ENCODE measurements around the gene MYBPHL. TPM values are rescaled to one million over a fixed set of nuclear protein-coding genes. Genes with fewer than 3 reads are reported as not detected.
"Not testable (repeated sequence)": the region's sequence is repeated elsewhere in the genome, so short reads cannot be mapped to it uniquely, and the experiment has no call there.

MYBPHL gene
- total RNA-seq, 1 donor from 2014 or later: 0.29 TPM

DNA sequence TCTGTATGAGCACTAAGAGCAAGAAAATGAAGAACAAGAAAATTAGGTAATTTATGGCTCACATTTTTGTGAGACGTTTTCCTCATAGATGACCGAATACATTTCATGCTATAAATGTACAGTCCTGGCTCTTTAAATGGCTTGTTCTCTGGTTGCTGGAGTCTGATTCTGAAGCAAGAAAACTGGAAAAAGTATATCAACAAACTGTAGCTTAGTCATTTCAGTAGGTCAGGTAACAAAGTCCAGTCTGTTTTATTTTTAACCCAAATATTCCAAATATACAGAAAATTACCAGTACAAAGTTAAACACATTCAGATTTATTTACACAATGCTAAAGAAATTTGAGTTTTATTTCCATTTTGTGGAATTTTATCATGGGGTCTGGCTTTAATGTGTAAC, 2.5 kb upstream of the MYBPHL start:
- Mint-ChIP-seq H3K27ac (no peak overlapping the region), H3K4me1 (ENCODE audit: low read depth) (peaks cover 17% of the 10 kb centered on the region)

DNA sequence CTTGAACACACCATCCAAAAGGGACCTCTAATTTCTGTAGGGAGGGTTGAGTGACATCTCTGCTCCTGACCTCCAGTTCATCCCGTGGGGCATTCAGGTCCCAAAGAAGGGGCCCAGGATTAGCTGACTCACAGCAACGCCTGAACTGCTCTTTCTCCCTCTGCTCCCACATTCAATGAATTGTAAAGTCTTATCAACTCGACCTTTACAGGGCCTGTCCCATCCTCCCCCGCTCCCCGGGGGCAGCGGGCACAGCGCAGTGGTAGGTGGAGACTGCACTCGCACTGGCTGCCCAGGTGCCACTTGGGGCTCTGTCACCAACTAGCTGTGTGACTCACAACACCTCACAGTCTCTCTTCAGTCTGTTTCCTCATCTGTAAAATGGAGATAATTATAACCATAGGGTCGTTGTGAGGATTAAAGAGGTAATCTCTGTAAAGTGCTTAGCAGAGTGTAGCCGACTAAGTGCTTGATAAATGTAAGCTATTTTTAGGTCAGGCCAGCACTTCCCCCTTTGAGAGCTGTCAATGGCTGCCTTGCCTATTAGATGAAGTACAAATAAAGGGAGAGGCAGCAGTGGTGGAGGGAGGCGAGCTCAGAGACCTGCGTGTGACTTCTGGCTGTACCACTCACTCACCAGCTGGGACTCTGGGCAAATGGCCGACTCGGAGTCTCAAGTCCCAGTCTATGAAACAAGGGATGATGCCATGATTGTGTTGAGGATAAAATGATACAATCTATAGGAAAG, 637 bp upstream of the MYBPHL start:
- H3K27me3 Mint-ChIP-seq: no peaks in the 10 kb centered on the region
- H3K27ac Mint-ChIP-seq: peak overlapping the region; percentile 80
- peaks cover 6% of the 10 kb centered on the region for H3K36me3 Mint-ChIP-seq (ENCODE audit: insufficient read depth)
- peaks cover 17% of the 10 kb centered on the region for H3K4me1 Mint-ChIP-seq (ENCODE audit: low read depth)
- H3K4me3 Mint-ChIP-seq (ENCODE audit: low read depth): no peak overlapping the region
- TF ChIP-seq, protein P1, sequence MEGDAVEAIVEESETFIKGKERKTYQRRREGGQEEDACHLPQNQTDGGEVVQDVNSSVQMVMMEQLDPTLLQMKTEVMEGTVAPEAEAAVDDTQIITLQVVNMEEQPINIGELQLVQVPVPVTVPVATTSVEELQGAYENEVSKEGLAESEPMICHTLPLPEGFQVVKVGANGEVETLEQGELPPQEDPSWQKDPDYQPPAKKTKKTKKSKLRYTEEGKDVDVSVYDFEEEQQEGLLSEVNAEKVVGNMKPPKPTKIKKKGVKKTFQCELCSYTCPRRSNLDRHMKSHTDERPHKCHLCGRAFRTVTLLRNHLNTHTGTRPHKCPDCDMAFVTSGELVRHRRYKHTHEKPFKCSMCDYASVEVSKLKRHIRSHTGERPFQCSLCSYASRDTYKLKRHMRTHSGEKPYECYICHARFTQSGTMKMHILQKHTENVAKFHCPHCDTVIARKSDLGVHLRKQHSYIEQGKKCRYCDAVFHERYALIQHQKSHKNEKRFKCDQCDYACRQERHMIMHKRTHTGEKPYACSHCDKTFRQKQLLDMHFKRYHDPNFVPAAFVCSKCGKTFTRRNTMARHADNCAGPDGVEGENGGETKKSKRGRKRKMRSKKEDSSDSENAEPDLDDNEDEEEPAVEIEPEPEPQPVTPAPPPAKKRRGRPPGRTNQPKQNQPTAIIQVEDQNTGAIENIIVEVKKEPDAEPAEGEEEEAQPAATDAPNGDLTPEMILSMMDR (IDR thresholded peaks at IDR 0.05; ENCODE audit: unreplicated experiment): no peak
- H3K9me3 Mint-ChIP-seq (ENCODE audit: low read depth): no peaks in the 10 kb centered on the region
- no peak for DNase-seq (ENCODE audit: low spot score, unreplicated experiment)

More for the DNA sequence above, 2.5 kb upstream of the MYBPHL start:
- Mint-ChIP-seq H3K4me3 (ENCODE audit: low read depth) (no peak overlapping the region), H3K27me3 (no peaks in the 10 kb centered on the region), H3K9me3 (ENCODE audit: low read depth) (no peaks in the 10 kb centered on the region), H3K36me3 (ENCODE audit: insufficient read depth) (peaks cover 16% of the 10 kb centered on the region)
- TF ChIP-seq, protein P1 (IDR thresholded peaks at IDR 0.05; ENCODE audit: unreplicated experiment): no peak
- no peak for DNase-seq (ENCODE audit: low spot score, unreplicated experiment)

DNA sequence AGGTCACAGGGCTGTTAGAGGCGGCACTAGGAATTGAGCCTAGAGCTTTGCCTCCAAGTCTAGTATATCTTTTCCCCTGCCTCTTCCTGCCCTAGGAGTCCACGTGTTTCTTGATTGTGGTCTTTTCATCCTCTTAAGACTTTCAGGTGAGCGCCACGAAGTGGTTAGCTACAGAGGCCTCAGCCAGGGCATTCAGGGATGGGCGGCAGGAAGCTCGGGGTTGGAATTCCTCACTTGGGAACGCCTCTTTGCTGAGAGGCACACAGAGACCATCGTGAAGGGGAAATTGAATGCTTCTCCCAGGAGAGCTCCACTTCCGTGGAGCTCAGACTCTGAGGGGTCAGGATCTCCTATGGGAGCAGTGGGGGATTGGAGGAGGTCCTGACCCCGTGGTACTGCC, 820 bp downstream of the MYBPHL start:
- H3K27me3 Mint-ChIP-seq; H3K4me3 Mint-ChIP-seq (ENCODE audit: low read depth); DNase-seq (ENCODE audit: low spot score, unreplicated experiment); H3K9me3 Mint-ChIP-seq (ENCODE audit: low read depth); H3K36me3 Mint-ChIP-seq (ENCODE audit: insufficient read depth): not testable (repeated sequence)
- Mint-ChIP-seq H3K4me1 (ENCODE audit: low read depth) (peaks cover 14% of the 10 kb centered on the region), H3K27ac (peak overlapping the region; percentile 76)

DNA sequence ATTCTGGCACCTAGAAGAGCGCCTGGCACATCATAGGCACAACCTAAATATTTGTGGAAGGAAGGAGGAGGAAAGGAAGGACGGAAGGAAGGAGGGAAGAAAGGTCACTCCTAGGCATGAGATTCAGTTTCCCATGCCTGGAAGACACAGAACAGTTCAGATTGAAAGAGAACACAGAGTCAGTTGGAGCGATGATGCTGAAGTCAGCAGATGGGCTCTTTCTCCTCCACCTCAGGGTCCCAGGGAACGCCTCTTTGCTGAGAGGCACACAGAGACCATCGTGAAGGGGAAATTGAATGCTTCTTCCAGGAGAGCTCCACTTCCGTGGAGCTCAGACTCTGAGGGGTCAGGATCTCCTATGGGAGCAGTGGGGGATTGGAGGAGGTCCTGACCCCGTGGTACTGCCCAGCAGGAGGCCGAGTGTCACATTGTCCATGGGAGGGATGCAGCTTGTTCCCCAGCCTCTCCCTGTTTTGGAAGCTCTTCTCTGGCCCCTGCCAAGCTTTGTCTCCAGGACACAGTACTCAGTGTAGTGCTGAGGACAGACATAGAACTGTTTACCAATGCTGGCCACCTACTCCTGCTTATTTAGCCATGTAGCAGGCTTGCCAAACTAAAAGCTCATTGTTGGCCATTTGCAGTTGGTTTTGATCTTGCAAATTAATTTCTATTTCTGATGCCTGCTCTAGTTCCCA, 2.4 kb downstream of the MYBPHL start:
- Mint-ChIP-seq H3K9me3 (ENCODE audit: low read depth) (no peaks in the 10 kb centered on the region), H3K4me1 (ENCODE audit: low read depth) (peaks cover 17% of the 10 kb centered on the region), H3K36me3 (ENCODE audit: insufficient read depth) (no peaks in the 10 kb centered on the region), H3K27ac (no peak overlapping the region), H3K4me3 (ENCODE audit: low read depth) (no peak overlapping the region), H3K27me3 (peaks cover 4% of the 10 kb centered on the region)
- DNase-seq (ENCODE audit: low spot score, unreplicated experiment): no peak
- TF ChIP-seq, protein P1 (IDR thresholded peaks at IDR 0.05; ENCODE audit: unreplicated experiment): no peak

DNA sequence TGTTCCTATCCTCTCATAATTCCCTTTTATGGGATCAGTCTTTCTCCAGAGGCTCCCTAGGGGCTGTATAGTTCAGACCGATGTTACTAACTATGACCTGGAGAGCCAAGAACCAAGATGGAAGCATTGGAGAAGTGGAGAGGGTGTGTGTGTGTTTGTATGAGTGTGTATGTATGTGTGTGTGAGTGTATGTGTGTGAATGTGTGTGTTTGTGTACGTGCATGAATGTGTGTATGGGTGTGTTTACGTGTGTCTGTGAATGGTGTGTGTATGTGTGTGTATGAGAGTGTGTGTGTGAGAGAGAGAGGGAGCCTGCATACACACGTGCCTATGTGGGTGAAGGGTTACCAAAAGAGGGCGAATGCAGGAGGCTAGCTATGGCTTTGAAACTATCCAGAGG, 4.9 kb downstream of the MYBPHL start:
- Mint-ChIP-seq H3K36me3 (ENCODE audit: insufficient read depth) (no peaks in the 10 kb centered on the region), H3K9me3 (ENCODE audit: low read depth) (no peaks in the 10 kb centered on the region), H3K4me1 (ENCODE audit: low read depth) (peaks cover 18% of the 10 kb centered on the region), H3K4me3 (ENCODE audit: low read depth) (no peak overlapping the region), H3K27me3 (peaks cover 7% of the 10 kb centered on the region), H3K27ac (no peak overlapping the region)
- TF ChIP-seq, protein P1 (IDR thresholded peaks at IDR 0.05; ENCODE audit: unreplicated experiment): no peak
- no peak for DNase-seq (ENCODE audit: low spot score, unreplicated experiment)
